Lower lobe of right lung (tissue), 2 donors: Measurements from ENCODE around the gene GARS1. TPM values are rescaled to one million over a fixed set of nuclear protein-coding genes. Genes with fewer than 3 reads are reported as not detected.
"Not testable (repeated sequence)": the region's sequence is repeated elsewhere in the genome, so short reads cannot be mapped to it uniquely, and the experiment has no call there.

ENCODE experiments used
- ATAC-seq, 2 donors: fragments of 200-7000 bp; cut with Tn5 transposase; one replicate each; pipeline ENCODE4 v1.9.1; 2020 to 2022; ENCODE audit warnings: mild to moderate bottlenecking in 2 of 2, moderate library complexity in 2 of 2
- DNase-seq: peaks from one replicate; pipeline ENCODE4 v3.0.0-alpha.2; 2020
- H3K27ac ChIP-seq: fragments of 200-600 bp; one replicate; pipeline ENCODE4 v1.8.0; 2022
- H3K27me3 ChIP-seq: fragments of 200-600 bp; one replicate; pipeline ENCODE4 v1.8.0; 2022; ENCODE audit warnings: low read depth
- H3K36me3 ChIP-seq: fragments of 200-600 bp; one replicate; pipeline ENCODE4 v1.8.0; 2022; ENCODE audit warnings: mild to moderate bottlenecking
- H3K4me1 ChIP-seq: fragments of 200-600 bp; one replicate; pipeline ENCODE4 v1.8.0; 2022
- H3K4me3 ChIP-seq: fragments of 200-600 bp; one replicate; pipeline ENCODE4 v1.8.0; 2022; ENCODE audit warnings: mild to moderate bottlenecking
- H3K9me3 ChIP-seq: fragments of 200-600 bp; one replicate; pipeline ENCODE4 v1.8.0; 2022
- CTCF ChIP-seq: fragments of 200-600 bp; IDR thresholded peaks from one replicate; pipeline ENCODE4 v1.8.0; 2022; ENCODE audit warnings: antibody characterized with exemption, mild to moderate bottlenecking
- intact Hi-C: fragments of 100-400 bp; cut with DNase I; formaldehyde crosslinking; loops from one replicate; pipeline ENCODE4 v1.11.0; 2022
- total RNA-seq: library from RNA; stranded (reverse); fragmentation: NEBNext Ultra II Directional; extraction: Animal tissue kit (Norgen Biotek cat#: 25700); gene quantifications from one replicate; pipeline ENCODE4 v1.2.1, GENCODE V29; 2021
- donor health status: DM: no; HTN: yes; CAD: no; lungs with severe emphysema.

The GARS1 gene
- total RNA-seq, 1 donor from 2014 or later, result 67.7 TPM

GRCh38 chr7:30575910-30576309, 18.8 kb upstream of the GARS1 start:
- DNase-seq (no peak), ATAC-seq (no peak)
- Histone ChIP-seq H3K27ac (no peak overlapping the region), H3K36me3 (peaks cover 51% of the 10 kb centered on the region), H3K4me1 (no peaks in the 10 kb centered on the region), H3K4me3 (no peak overlapping the region), H3K27me3 (no peaks in the 10 kb centered on the region), H3K9me3 (no peaks in the 10 kb centered on the region)
- intact Hi-C loops, result no loop called here
- no peak for TF ChIP-seq CTCF

GRCh38 chr7:30583181-30583580, 11.5 kb upstream of the GARS1 start:
- intact Hi-C loops, result no loop called here
- DNase-seq (no peak), ATAC-seq (no peak)
- H3K27me3 ChIP-seq, result no peaks in the 10 kb centered on the region
- H3K9me3 ChIP-seq, result no peaks in the 10 kb centered on the region
- peaks cover 68% of the 10 kb centered on the region for H3K36me3 ChIP-seq
- H3K4me1 ChIP-seq, result no peaks in the 10 kb centered on the region
- no peak overlapping the region for H3K4me3 ChIP-seq
- H3K27ac ChIP-seq, result no peak overlapping the region
- TF ChIP-seq CTCF, result no peak

- intact Hi-C loops, result no loop called here
- ATAC-seq (no peak), DNase-seq (no peak)
- Histone ChIP-seq H3K4me3 (no peak overlapping the region), H3K36me3 (peaks cover 56% of the 10 kb centered on the region), H3K27ac (no peak overlapping the region), H3K9me3 (no peaks in the 10 kb centered on the region), H3K4me1 (no peaks in the 10 kb centered on the region), H3K27me3 (no peaks in the 10 kb centered on the region)
- TF ChIP-seq CTCF, result no peak
These were observed 10.3 kb upstream of the GARS1 start for GRCh38 chr7:30584415-30584814.

GRCh38 chr7:30584965-30585364, 9.7 kb upstream of the GARS1 start:
- peaks cover 55% of the 10 kb centered on the region for H3K36me3 ChIP-seq
- no peaks in the 10 kb centered on the region for H3K27me3 ChIP-seq
- H3K4me1 ChIP-seq, result no peaks in the 10 kb centered on the region
- no peak overlapping the region for H3K27ac ChIP-seq
- ATAC-seq (no peak), DNase-seq (no peak)
- intact Hi-C loops, result no loop called here
- no peak overlapping the region for H3K4me3 ChIP-seq
- TF ChIP-seq CTCF, result no peak
- no peaks in the 10 kb centered on the region for H3K9me3 ChIP-seq

GRCh38 chr7:30585675-30586074, 9.0 kb upstream of the GARS1 start:
- TF ChIP-seq CTCF, result no peak
- Histone ChIP-seq H3K4me1 (no peaks in the 10 kb centered on the region), H3K9me3 (no peaks in the 10 kb centered on the region), H3K27ac (no peak overlapping the region), H3K36me3 (peaks cover 48% of the 10 kb centered on the region), H3K27me3 (no peaks in the 10 kb centered on the region), H3K4me3 (no peak overlapping the region)
- no peak for DNase-seq
- intact Hi-C loops, result no loop called here
- no peak for ATAC-seq

GRCh38 chr7:30587547-30587946, 7.1 kb upstream of the GARS1 start:
- not testable (repeated sequence) for ATAC-seq

More at GRCh38 chr7:30587547-30587946, 7.1 kb upstream of the GARS1 start:
- H3K9me3 ChIP-seq, H3K27ac ChIP-seq, H3K27me3 ChIP-seq, H3K4me1 ChIP-seq, DNase-seq, intact Hi-C loops, H3K4me3 ChIP-seq: not testable (repeated sequence)
- H3K36me3 ChIP-seq, result peaks cover 31% of the 10 kb centered on the region
